ENCODE results near the gene CLCA1. TPM values are rescaled to one million over a fixed set of nuclear protein-coding genes. Genes with fewer than 3 reads are reported as not detected.

The CLCA1 gene
- polyA plus RNA-seq, 2 of the 4 experiments (the other 2 are of a cell fraction) = not detected

DNA sequence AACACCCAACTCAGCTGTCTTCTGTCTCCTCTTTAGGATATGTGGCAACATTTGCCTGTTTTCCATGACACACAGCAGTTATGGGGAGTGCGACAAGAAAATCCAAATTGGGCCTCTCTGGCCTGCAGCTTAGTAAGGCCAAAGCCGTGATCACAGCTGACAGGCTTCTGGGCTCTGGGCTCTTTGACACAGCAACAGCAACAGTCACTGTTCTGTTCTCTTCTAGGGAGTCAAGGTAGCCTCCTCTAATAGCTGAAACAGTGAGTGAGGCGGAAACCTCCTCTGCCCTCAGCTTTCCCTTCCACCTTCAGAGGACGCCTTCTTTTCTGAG, 19.0 kb downstream of the CLCA1 start:
- Histone ChIP-seq H3K4me3 (no peak overlapping the region), H3K4me1 (no peaks in the 10 kb centered on the region), H3K4me2 (no peak overlapping the region), H3K27ac (no peak overlapping the region), H3K9me3 (no peaks in the 10 kb centered on the region)
- ChIA-PET CTCF (interaction anchor here (1.0 to 2.4 kb wide), 2 partner anchors 14 to 15 kb away, joined by 4 to 7 read pairs; no protein-coding TSS in a partner anchor), POLR2A (no interaction called here)
- ATAC-seq = no peak
- DNase-seq (ENCODE audit: low read depth in 1 of 2, low spot score in 1 of 2) = no peak
- TF ChIP-seq POLR2A (IDR thresholded peaks at IDR 0.05; ENCODE audit: low read length) (no peak), BHLHE40 (IDR thresholded peaks at IDR 0.05; ENCODE audit: low read depth, low read length) (no peak), CBX8 (IDR thresholded peaks at IDR 0.05) (no peak), ZSCAN20 (CRISPR knock-in tag; IDR thresholded peaks at IDR 0.05) (no peak), TP53 (CRISPR knock-in tag; IDR thresholded peaks at IDR 0.05) (no peak), POLR2AphosphoS2 (conservative IDR thresholded peaks at IDR 0.05; ENCODE audit: low read length) (no peak)
- TF ChIP-seq, protein P1, sequence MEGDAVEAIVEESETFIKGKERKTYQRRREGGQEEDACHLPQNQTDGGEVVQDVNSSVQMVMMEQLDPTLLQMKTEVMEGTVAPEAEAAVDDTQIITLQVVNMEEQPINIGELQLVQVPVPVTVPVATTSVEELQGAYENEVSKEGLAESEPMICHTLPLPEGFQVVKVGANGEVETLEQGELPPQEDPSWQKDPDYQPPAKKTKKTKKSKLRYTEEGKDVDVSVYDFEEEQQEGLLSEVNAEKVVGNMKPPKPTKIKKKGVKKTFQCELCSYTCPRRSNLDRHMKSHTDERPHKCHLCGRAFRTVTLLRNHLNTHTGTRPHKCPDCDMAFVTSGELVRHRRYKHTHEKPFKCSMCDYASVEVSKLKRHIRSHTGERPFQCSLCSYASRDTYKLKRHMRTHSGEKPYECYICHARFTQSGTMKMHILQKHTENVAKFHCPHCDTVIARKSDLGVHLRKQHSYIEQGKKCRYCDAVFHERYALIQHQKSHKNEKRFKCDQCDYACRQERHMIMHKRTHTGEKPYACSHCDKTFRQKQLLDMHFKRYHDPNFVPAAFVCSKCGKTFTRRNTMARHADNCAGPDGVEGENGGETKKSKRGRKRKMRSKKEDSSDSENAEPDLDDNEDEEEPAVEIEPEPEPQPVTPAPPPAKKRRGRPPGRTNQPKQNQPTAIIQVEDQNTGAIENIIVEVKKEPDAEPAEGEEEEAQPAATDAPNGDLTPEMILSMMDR (IDR thresholded peaks at IDR 0.05) = no peak
- TF ChIP-seq, protein P2, sequence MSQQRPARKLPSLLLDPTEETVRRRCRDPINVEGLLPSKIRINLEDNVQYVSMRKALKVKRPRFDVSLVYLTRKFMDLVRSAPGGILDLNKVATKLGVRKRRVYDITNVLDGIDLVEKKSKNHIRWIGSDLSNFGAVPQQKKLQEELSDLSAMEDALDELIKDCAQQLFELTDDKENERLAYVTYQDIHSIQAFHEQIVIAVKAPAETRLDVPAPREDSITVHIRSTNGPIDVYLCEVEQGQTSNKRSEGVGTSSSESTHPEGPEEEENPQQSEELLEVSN (IDR thresholded peaks at IDR 0.05; ENCODE audit: borderline replicate concordance, low read depth) = no peak
- TF ChIP-seq, protein P3, sequence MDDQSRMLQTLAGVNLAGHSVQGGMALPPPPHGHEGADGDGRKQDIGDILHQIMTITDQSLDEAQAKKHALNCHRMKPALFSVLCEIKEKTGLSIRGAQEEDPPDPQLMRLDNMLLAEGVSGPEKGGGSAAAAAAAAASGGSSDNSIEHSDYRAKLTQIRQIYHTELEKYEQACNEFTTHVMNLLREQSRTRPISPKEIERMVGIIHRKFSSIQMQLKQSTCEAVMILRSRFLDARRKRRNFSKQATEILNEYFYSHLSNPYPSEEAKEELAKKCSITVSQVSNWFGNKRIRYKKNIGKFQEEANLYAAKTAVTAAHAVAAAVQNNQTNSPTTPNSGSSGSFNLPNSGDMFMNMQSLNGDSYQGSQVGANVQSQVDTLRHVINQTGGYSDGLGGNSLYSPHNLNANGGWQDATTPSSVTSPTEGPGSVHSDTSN (IDR thresholded peaks at IDR 0.05) = no peak
- TF ChIP-seq, protein P4, sequence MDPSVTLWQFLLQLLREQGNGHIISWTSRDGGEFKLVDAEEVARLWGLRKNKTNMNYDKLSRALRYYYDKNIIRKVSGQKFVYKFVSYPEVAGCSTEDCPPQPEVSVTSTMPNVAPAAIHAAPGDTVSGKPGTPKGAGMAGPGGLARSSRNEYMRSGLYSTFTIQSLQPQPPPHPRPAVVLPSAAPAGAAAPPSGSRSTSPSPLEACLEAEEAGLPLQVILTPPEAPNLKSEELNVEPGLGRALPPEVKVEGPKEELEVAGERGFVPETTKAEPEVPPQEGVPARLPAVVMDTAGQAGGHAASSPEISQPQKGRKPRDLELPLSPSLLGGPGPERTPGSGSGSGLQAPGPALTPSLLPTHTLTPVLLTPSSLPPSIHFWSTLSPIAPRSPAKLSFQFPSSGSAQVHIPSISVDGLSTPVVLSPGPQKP (IDR thresholded peaks at IDR 0.05; ENCODE audit: low read depth, low read length) = no peak
- 75% methylated on average over 4 of the region's 4 CpGs for WGBS (ENCODE audit: missing lambda C conversion rate)
- no peak for FAIRE-seq

DNA sequence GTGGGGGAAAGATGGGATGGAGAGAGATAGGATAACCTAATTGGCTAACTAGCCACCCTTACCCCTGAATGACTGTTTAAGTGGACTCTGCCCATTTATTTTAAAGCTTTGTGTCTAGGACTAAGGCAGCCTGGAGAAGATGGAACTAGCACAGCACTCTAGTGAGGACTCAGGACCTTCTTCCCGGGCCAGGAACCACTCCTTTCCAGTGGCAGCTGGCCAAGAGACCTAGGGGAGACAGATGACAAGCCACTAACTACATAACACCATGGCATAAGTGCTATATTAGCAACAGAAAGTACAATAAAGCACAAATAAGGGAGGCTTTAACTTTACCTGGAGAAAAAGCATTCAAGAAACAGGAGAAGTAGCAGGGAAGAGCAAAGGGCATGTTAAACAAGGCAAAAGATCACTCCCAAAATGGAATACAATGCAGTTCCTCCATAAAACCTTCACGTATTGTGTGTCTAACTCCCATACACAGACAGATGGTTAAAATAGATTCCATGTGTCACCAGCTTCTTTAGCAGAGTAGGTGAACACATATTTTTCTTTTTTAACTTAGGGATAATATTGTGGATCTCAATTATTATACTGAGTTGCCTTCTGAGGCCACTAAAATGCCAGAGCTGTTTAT, 20.6 kb downstream of the CLCA1 start:
- DNase-seq (ENCODE audit: low read depth in 1 of 2, low spot score in 1 of 2) = no peak
- ChIA-PET CTCF (interaction anchor here (1.3 to 2.6 kb wide), 3 partner anchors 10 to 15 kb away, joined by 5 to 9 read pairs (median 6); no protein-coding TSS in a partner anchor), POLR2A (no interaction called here)
- Histone ChIP-seq H3K4me1 (no peaks in the 10 kb centered on the region), H3K4me2 (no peak overlapping the region), H3K4me3 (no peak overlapping the region), H3K9me3 (no peaks in the 10 kb centered on the region), H3K27ac (no peak overlapping the region)
- no peak for FAIRE-seq
- 38% methylated on average over 2 of the region's 2 CpGs for WGBS (ENCODE audit: missing lambda C conversion rate)
- ATAC-seq = no peak
- TF ChIP-seq NFE2L2 (conservative IDR thresholded peaks at IDR 0.05; ENCODE audit: low read length) = no peak
- no peak for TF ChIP-seq ZC3H11A (IDR thresholded peaks at IDR 0.05)
- no peak for TF ChIP-seq CHD2 (IDR thresholded peaks at IDR 0.05; ENCODE audit: low read length, partially characterized antibody)
- no peak for TF ChIP-seq HOXB5 (CRISPR knock-in tag; IDR thresholded peaks at IDR 0.05)
- TF ChIP-seq JUN (IDR thresholded peaks at IDR 0.05) = no peak
- TF ChIP-seq, protein P5, sequence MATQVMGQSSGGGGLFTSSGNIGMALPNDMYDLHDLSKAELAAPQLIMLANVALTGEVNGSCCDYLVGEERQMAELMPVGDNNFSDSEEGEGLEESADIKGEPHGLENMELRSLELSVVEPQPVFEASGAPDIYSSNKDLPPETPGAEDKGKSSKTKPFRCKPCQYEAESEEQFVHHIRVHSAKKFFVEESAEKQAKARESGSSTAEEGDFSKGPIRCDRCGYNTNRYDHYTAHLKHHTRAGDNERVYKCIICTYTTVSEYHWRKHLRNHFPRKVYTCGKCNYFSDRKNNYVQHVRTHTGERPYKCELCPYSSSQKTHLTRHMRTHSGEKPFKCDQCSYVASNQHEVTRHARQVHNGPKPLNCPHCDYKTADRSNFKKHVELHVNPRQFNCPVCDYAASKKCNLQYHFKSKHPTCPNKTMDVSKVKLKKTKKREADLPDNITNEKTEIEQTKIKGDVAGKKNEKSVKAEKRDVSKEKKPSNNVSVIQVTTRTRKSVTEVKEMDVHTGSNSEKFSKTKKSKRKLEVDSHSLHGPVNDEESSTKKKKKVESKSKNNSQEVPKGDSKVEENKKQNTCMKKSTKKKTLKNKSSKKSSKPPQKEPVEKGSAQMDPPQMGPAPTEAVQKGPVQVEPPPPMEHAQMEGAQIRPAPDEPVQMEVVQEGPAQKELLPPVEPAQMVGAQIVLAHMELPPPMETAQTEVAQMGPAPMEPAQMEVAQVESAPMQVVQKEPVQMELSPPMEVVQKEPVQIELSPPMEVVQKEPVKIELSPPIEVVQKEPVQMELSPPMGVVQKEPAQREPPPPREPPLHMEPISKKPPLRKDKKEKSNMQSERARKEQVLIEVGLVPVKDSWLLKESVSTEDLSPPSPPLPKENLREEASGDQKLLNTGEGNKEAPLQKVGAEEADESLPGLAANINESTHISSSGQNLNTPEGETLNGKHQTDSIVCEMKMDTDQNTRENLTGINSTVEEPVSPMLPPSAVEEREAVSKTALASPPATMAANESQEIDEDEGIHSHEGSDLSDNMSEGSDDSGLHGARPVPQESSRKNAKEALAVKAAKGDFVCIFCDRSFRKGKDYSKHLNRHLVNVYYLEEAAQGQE (IDR thresholded peaks at IDR 0.05) = no peak
- no peak for TF ChIP-seq NPAS2 (CRISPR knock-in tag; IDR thresholded peaks at IDR 0.05; ENCODE audit: borderline replicate concordance)
- TF ChIP-seq, protein P6, sequence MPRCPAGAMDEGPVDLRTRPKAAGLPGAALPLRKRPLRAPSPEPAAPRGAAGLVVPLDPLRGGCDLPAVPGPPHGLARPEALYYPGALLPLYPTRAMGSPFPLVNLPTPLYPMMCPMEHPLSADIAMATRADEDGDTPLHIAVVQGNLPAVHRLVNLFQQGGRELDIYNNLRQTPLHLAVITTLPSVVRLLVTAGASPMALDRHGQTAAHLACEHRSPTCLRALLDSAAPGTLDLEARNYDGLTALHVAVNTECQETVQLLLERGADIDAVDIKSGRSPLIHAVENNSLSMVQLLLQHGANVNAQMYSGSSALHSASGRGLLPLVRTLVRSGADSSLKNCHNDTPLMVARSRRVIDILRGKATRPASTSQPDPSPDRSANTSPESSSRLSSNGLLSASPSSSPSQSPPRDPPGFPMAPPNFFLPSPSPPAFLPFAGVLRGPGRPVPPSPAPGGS (IDR thresholded peaks at IDR 0.05) = no peak
- TF ChIP-seq RFX5 (IDR thresholded peaks at IDR 0.05) = no peak
- TF ChIP-seq, protein P7, sequence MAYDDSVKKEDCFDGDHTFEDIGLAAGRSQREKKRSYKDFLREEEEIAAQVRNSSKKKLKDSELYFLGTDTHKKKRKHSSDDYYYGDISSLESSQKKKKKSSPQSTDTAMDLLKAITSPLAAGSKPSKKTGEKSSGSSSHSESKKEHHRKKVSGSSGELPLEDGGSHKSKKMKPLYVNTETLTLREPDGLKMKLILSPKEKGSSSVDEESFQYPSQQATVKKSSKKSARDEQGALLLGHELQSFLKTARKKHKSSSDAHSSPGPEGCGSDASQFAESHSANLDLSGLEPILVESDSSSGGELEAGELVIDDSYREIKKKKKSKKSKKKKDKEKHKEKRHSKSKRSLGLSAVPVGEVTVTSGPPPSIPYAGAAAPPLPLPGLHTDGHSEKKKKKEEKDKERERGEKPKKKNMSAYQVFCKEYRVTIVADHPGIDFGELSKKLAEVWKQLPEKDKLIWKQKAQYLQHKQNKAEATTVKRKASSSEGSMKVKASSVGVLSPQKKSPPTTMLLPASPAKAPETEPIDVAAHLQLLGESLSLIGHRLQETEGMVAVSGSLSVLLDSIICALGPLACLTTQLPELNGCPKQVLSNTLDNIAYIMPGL (CRISPR knock-in tag; IDR thresholded peaks at IDR 0.05; ENCODE audit: borderline replicate concordance) = no peak
- no peak for TF ChIP-seq FOSL2 (IDR thresholded peaks at IDR 0.05)
- no peak for TF ChIP-seq FOSL2 (CRISPR knock-in tag; IDR thresholded peaks at IDR 0.05)
- no peak for TF ChIP-seq EHMT2 (IDR thresholded peaks at IDR 0.05; ENCODE audit: low read depth)
- no peak for TF ChIP-seq POLR2A (IDR thresholded peaks at IDR 0.05; ENCODE audit: low read length)
- TF ChIP-seq RNF2 (IDR thresholded peaks at IDR 0.05; ENCODE audit: borderline replicate concordance, low read depth) = no peak
- no peak for TF ChIP-seq HDAC2 (IDR thresholded peaks at IDR 0.05)
- TF ChIP-seq ZNF302 (CRISPR knock-in tag; IDR thresholded peaks at IDR 0.05) = no peak
- no peak for TF ChIP-seq ESRRA (IDR thresholded peaks at IDR 0.05; ENCODE audit: borderline replicate concordance, low read length)

Measured in A549 (cell line).